ENCODE results near the gene USB1. TPM values are rescaled to one million over a fixed set of nuclear protein-coding genes. Genes with fewer than 3 reads are reported as not detected.

Gene USB1, protein sequence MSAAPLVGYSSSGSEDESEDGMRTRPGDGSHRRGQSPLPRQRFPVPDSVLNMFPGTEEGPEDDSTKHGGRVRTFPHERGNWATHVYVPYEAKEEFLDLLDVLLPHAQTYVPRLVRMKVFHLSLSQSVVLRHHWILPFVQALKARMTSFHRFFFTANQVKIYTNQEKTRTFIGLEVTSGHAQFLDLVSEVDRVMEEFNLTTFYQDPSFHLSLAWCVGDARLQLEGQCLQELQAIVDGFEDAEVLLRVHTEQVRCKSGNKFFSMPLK
- 20.0 and 23.9 TPM in 2 replicates for total RNA-seq (2014; rRNA removed; shearing (Covaris generic))

DNA sequence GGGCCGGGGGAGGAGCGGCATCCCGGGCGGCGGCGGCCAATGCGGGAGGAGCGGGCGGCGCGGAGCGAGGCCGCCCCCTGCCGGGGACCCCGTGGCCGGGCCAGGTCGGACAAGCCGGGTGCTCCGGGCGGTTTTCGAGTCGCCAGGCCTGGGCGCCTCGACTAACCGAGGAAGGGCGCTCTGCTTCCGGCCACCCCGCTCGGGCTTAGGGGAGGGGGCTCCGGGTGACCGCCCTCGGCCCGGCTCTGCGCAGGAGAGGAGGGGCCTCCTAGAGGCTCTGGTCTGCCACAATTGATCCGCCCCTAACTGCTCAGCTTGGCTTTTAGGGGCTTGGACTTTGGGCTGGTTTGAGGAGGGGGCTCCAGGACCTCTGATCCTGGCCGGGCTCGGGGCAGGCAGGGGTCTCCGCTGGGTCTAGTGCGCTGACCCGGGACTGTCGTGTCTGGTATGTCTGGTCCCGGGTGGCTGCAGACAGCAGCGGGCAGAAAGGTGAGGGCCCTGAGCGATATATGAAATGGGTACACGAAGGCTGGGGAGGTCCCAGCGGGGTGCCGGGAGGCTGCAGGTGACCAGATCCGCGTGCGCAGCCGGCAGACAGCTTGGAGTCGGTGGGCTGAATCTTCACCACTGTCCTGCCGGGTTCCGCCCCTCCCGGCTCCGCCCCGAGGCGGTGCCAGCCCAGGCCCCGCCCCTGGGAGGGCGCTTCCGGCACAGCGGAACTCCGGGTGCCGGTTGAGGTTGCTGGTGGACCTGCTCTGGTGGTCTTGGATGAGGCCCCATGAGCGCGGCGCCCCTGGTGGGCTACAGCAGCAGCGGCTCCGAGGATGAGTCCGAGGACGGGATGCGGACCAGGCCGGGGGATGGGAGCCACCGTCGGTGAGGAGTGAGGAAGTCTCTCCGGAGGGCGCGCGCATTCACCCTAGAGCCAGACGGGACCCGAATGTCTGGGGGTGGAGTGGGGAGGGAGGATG is at the start of gene USB1:
TSS of gene USB1 (plus strand) at position 702 of the 971 bp plus-strand sequence. CDS start at position 779, 77 bp downstream.
- no peaks in the 10 kb centered on the region for H3K27me3 ChIP-seq (ENCODE audit: control insufficient read depth, insufficient read depth, low read length)

DNA sequence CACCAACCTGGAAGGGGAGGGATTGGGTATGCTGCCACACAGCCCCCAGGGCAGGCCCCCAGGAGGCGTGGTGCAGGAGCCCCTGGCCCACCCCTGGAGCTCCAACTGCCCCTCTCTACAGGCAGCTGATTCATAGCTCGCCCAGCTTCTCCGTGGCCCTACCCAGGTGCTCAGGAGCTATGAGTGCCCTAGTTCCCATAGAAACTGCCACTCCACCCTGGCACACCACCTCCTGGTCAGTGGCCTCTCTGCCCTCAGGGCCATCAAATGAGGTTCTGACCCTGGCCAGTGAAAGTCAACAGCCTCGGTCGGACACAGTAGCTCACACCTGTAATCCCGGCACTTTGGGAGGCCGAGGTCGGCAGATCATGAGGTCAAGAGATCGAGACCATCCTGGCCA is 48.3 kb upstream of the USB1 start:
- Histone ChIP-seq H3K4me3 (ENCODE audit: insufficient read depth, low read depth, low read length) (no peak overlapping the region), H3K27me3 (ENCODE audit: control insufficient read depth, insufficient read depth, low read length) (no peaks in the 10 kb centered on the region), H3K36me3 (replicated peaks; ENCODE audit: control insufficient read depth, insufficient read depth, low read length) (no peaks in the 10 kb centered on the region)
- no peak for DNase-seq

More for the DNA sequence above, at the start of gene USB1:
- peak; percentile 100 for DNase-seq
- H3K4me3 ChIP-seq (ENCODE audit: insufficient read depth, low read depth, low read length): peak within 1 kb of the TSS; percentile 74
- peaks cover 1% of the 10 kb centered on the region; the same call in 1 of the 2 replicates for H3K36me3 ChIP-seq (replicated peaks; ENCODE audit: control insufficient read depth, insufficient read depth, low read length)

DNA sequence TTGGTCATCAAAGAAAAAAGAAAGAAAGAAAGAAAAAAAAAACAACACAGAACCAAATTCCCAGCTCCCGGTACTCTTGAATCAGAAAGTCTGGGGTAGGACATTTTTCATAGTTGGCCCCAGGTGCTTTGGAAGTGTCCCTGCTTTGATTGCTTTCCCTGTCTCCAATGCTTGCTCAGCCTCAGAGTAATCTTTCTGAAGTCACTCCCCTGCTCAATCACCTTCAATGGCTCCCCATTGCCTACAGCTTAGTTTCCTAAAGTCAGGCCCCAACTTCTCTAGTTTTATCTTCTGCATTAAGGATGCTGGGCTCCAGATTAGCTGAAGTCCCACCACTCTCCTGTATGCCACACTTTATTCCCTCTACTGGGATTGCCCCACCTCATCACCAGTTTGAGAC is 47.4 kb upstream of the USB1 start:
- H3K27me3 ChIP-seq (ENCODE audit: control insufficient read depth, insufficient read depth, low read length): no peaks in the 10 kb centered on the region
- no peak for DNase-seq
- no peak overlapping the region for H3K4me3 ChIP-seq (ENCODE audit: insufficient read depth, low read depth, low read length)
- H3K36me3 ChIP-seq (replicated peaks; ENCODE audit: control insufficient read depth, insufficient read depth, low read length): no peaks in the 10 kb centered on the region

DNA sequence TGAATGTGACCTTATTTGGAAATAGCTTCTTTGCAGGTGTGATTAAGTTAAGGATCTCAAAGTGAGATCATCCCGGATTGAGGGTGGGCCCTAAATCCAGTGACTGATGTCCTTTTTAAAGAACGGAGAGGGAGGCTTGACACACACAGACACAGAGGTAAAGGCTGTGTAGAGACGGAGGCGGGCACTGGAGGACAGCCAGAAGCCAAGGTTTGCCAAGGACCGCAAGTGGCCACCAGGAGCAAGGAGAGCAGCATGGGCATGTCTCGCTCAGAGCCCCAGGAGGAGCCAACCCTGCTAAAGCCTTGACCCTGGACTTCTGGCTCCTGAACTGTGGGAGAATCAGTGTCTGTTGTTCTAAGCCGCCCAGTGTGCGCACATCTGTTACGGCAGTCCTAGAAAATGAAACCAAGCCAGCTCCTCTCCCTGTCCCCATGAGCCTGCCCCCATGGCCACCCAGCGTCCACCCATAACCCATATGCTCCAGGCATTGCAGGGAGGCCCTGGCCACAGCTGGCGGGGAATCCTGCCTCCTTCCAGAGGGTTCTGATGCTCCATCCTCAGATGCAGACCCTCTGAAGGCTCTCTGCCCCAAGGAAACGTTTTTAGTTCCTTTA is 45.5 kb upstream of the USB1 start:
- Histone ChIP-seq H3K27me3 (ENCODE audit: control insufficient read depth, insufficient read depth, low read length) (no peaks in the 10 kb centered on the region), H3K4me3 (ENCODE audit: insufficient read depth, low read depth, low read length) (no peak overlapping the region), H3K36me3 (replicated peaks; ENCODE audit: control insufficient read depth, insufficient read depth, low read length) (no peaks in the 10 kb centered on the region)
- DNase-seq: no peak

DNA sequence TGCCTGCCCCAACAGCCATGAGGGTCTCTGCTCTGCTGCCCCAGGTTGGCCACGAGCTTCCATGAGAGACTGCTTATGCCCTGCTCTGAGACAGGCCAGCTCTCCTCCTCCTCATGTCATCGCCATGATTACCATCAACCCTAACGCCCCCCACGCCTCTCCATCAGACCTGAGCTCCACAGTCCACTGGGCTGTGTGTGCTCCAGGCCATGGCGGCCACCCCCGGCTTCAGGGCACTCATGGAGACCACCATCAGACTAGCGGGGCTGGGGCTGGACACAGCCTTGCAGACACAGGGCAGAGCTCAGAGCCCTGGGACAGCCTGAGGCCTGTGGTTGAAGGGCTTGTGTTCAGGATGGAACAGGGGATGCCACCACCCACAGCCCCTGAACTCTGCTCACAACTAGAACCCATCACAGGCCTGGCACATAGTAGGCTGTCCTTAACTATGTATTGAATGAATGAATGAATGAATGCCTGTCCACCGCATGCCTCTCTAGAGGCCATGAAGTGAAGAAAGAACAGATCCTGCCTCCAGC is 44.9 kb upstream of the USB1 start:
- no peaks in the 10 kb centered on the region for H3K27me3 ChIP-seq (ENCODE audit: control insufficient read depth, insufficient read depth, low read length)
- no peaks in the 10 kb centered on the region for H3K36me3 ChIP-seq (replicated peaks; ENCODE audit: control insufficient read depth, insufficient read depth, low read length)
- no peak for DNase-seq
- no peak overlapping the region for H3K4me3 ChIP-seq (ENCODE audit: insufficient read depth, low read depth, low read length)

DNA sequence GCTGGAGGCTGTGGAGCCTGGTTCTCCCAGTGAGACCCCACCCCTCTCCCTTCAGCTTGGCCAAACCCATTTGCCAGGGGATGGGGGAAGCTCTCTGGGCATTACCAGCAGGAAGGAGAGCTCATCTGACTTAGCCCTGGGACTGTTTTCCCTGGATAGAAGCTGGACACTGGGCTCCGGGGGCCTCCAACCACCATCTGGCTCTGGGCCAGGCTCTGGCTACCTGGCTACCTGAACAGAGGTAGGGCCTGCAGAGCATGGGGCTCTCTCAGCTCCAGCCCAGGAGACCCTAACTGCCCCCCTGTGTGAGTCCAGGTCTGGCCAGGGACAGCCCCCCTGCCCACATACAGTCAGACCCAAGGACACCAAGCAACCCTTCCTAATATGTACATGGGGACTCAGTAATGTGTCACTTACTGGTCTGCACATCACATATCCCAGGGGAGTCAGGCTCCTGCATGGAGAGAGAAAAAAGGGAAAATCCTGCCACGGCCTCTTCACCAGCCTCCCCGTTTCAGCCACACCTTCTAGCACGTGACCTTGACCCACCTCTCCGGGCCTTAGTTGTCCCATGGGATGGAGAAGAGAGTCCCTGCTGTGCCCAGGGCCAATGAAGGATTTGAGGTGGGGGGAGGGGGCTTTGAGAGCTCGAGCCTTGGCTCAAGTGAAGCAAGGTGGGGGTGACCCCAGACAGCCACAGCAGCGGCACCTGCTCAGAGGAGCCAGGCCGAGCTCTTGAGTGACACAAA is 44.1 kb upstream of the USB1 start:
- no peaks in the 10 kb centered on the region for H3K27me3 ChIP-seq (ENCODE audit: control insufficient read depth, insufficient read depth, low read length)
- peak; percentile 59 for DNase-seq
- no peak overlapping the region for H3K4me3 ChIP-seq (ENCODE audit: insufficient read depth, low read depth, low read length)
- H3K36me3 ChIP-seq (replicated peaks; ENCODE audit: control insufficient read depth, insufficient read depth, low read length): no peaks in the 10 kb centered on the region

DNA sequence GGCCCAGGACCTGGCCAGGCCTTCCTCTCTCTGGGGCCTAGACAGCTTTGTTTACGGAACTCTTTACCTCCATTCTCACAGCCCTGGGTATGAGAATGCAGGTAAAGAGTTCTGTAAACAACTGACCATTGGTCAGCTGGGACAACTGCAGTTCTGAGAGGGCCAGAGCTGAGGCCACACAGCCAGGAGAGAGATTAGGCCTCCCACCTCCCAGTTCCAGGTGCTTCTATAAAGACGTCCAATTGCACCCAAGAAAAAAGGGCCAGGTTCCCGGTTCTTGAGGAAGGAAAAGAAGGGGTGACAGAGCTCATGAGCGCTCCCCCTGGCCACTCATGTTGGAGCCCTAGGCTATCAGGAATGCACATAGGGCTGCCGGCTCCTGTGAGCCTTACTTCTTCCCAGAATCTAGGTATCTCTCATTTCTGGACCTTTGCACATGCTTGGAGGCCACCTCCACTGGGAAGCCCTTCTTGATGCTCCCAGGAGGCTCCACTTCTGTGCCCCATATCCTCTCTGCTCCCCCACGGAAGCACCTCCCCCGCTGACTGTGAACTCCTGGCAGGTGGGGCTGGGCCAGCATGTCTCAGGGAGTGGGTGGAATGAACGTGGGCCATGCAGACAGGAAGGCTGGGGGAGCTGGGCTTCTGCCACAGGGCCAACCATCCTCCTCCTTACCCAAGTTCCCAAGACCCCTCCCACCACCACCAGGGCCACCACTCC is 43.4 kb upstream of the USB1 start:
- no peaks in the 10 kb centered on the region for H3K36me3 ChIP-seq (replicated peaks; ENCODE audit: control insufficient read depth, insufficient read depth, low read length)
- H3K27me3 ChIP-seq (ENCODE audit: control insufficient read depth, insufficient read depth, low read length): no peaks in the 10 kb centered on the region
- H3K4me3 ChIP-seq (ENCODE audit: insufficient read depth, low read depth, low read length): no peak overlapping the region
- peak; percentile 68 for DNase-seq

DNA sequence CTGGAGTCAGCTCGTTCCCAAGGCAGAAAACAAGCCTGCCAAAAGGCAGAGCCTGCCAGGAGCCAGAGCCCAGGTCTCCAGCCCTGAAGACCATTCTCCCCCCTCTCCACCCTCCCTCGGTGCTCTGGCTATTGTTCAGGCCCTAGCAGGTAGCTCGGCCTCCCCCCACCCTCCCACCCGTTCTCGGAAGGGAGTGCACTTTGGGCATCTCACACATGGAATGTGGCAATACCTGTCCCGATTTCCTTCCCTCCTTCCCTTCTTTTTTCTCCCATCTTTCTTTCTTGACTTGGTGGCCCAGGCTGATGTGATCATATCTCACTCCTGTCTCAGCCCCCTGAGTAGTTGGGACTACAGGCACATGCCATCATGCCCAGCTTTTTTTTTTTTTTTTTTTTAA is 42.7 kb upstream of the USB1 start:
- peak; percentile 66 for DNase-seq
- H3K4me3 ChIP-seq (ENCODE audit: insufficient read depth, low read depth, low read length): no peak overlapping the region
- H3K36me3 ChIP-seq (replicated peaks; ENCODE audit: control insufficient read depth, insufficient read depth, low read length): no peaks in the 10 kb centered on the region
- no peaks in the 10 kb centered on the region for H3K27me3 ChIP-seq (ENCODE audit: control insufficient read depth, insufficient read depth, low read length)

DNA sequence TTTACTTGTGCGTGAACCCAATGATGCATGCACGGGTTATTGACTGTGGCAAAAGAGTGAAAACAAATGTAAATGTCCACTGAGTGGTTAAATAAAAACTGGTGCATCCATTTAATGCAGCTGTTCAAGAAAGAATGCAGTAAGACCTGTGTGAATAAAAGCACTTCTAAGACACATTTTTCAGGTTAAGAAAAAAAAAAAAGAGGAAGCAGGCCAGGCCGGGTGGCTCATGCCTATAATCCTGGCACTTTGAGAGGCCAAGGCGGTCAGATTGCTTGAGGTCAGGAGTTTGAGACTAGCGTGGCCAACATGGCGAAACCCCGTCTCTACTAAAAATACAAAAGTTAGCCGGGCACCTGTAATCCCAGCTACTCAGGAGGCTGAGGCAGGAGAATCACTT is 42.1 kb upstream of the USB1 start:
- no peaks in the 10 kb centered on the region for H3K36me3 ChIP-seq (replicated peaks; ENCODE audit: control insufficient read depth, insufficient read depth, low read length)
- H3K27me3 ChIP-seq (ENCODE audit: control insufficient read depth, insufficient read depth, low read length): no peaks in the 10 kb centered on the region
- no peak overlapping the region for H3K4me3 ChIP-seq (ENCODE audit: insufficient read depth, low read depth, low read length)
- DNase-seq: no peak

DNA sequence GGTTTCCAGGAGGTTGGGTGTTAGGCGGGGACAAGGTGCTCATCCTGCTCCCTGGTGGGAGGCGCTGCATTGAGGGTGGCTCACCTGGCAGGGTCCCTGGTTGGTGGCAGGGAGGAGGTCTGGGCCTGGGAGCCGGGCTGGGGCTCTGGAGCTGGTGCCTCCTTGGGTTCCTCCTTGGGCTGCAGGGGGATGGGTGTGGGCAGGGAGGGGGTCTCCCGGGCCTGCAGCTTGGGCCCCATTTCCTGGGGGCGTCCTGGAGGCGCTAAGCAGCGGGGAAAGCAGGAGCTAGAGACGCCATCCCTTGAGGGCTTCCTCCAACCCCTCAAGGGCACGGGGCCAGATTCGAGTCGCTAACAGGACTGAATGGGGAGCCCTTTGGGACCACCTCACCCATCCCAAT is 41.4 kb upstream of the USB1 start:
- no peaks in the 10 kb centered on the region for H3K36me3 ChIP-seq (replicated peaks; ENCODE audit: control insufficient read depth, insufficient read depth, low read length)

DNA sequence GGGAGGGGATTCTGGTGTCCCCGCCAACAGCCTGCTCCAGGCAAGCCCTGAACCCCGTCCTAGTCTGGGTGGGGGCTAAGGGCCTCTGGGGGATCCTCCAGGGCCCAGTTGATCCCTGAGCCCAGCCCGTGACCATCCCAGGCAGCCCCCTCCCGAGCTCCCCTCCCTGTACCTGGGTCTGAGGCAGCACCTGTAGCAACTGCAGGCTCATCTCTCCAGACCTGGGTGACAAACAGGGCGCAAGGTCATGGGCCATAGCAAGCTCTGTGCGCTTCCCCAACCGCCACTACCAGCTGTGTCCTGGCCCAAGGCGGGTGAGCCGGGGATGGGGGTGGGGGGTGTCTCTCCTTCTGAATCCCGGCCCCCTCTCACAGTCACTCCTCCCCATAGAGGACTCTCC is 40.9 kb upstream of the USB1 start:
- no peaks in the 10 kb centered on the region for H3K27me3 ChIP-seq (ENCODE audit: control insufficient read depth, insufficient read depth, low read length)
- DNase-seq: peak; percentile 59
- no peak overlapping the region for H3K4me3 ChIP-seq (ENCODE audit: insufficient read depth, low read depth, low read length)
- H3K36me3 ChIP-seq (replicated peaks; ENCODE audit: control insufficient read depth, insufficient read depth, low read length): no peaks in the 10 kb centered on the region

More for the DNA sequence above, 41.4 kb upstream of the USB1 start:
- H3K4me3 ChIP-seq (ENCODE audit: insufficient read depth, low read depth, low read length): no peak overlapping the region
- peak; percentile 57 for DNase-seq
- H3K27me3 ChIP-seq (ENCODE audit: control insufficient read depth, insufficient read depth, low read length): no peaks in the 10 kb centered on the region

DNA sequence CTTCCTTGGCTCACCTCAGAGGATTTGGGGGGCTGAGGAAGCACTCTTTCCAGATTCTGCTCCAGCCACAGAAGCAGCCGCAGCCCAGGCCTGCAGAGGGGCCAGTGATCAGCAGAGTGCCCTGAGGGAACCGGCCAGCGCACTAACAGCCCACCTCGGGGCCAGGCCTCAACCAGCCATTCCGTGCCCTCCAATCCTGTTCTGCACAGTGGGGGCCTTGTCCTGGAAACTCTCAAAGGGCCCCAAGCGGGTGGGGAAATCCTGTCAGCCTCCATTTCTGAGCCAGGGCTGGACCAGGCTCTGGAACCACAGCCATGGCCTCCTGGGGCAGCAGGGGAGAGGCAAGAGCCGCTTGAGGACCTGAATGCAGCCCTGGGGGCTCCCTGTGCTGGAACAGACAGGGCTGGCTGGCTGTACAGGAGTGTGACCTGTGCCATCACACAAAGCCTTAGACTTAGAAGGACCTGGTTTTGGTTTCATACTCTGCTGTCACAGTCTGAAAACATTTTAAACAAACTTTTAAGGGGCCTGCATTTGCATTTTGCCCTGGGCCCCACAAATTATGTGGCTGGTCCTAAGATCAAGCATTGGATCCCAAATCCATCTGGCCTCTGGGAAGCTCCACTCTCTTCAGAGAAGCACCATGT is 40.3 kb upstream of the USB1 start:
- Histone ChIP-seq H3K4me3 (ENCODE audit: insufficient read depth, low read depth, low read length) (no peak overlapping the region), H3K27me3 (ENCODE audit: control insufficient read depth, insufficient read depth, low read length) (no peaks in the 10 kb centered on the region), H3K36me3 (replicated peaks; ENCODE audit: control insufficient read depth, insufficient read depth, low read length) (no peaks in the 10 kb centered on the region)
- no peak for DNase-seq

DNA sequence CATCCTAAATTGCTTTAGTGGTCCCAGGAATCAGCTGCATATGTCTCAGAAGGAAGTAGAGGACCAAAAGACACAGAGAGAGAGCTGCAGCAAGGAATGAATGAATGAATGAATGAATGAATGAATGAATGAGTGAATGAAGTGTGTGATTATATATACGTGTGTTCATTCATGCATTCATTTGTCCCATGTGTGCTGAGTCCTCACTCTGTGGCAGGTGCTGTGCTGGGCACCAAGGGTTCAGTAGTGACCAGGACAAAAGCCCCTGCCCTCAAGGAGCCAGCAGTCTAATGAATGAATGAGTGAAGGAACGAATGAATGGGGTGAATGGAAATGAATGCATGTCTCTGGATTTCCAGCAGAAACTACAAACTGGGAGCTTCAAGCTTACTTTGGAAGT is 39.7 kb upstream of the USB1 start:
- no peak overlapping the region for H3K4me3 ChIP-seq (ENCODE audit: insufficient read depth, low read depth, low read length)
- H3K27me3 ChIP-seq (ENCODE audit: control insufficient read depth, insufficient read depth, low read length): no peaks in the 10 kb centered on the region
- no peaks in the 10 kb centered on the region for H3K36me3 ChIP-seq (replicated peaks; ENCODE audit: control insufficient read depth, insufficient read depth, low read length)
- no peak for DNase-seq

Measured in H7 (cell line).